ENCODE measurements around the gene TENM4.

TENM4 gene

GRCh38 chr11:79400206-79400605 lies 40.6 kb downstream of the TENM4 start:
- H3K4me3 ChIP-seq = no peak overlapping the region
- H3K27ac ChIP-seq = no peak overlapping the region

- Histone ChIP-seq H3K27ac (no peak overlapping the region), H3K4me3 (no peak overlapping the region)
Measured at GRCh38 chr11:79397252-79397651, 43.6 kb downstream of the TENM4 start.

GRCh38 chr11:79396674-79397073 lies 44.2 kb downstream of the TENM4 start:
- Histone ChIP-seq H3K27ac (no peak overlapping the region), H3K4me3 (no peak overlapping the region)

GRCh38 chr11:79396001-79396400 lies 44.8 kb downstream of the TENM4 start:
- H3K4me3 ChIP-seq = no peak overlapping the region
- no peak overlapping the region for H3K27ac ChIP-seq

- no peak overlapping the region for H3K27ac ChIP-seq
Measured at GRCh38 chr11:79393362-79394043, 47.3 kb downstream of the TENM4 start.

GRCh38 chr11:79392161-79392560 lies 48.7 kb downstream of the TENM4 start:
- Histone ChIP-seq H3K4me3 (no peak overlapping the region), H3K27ac (no peak overlapping the region)

More at GRCh38 chr11:79393362-79394043, 47.3 kb downstream of the TENM4 start:
- no peak overlapping the region for H3K4me3 ChIP-seq

- Histone ChIP-seq H3K4me3 (no peak overlapping the region), H3K27ac (no peak overlapping the region)
Measured at GRCh38 chr11:79390923-79391322, 49.9 kb downstream of the TENM4 start.

GRCh38 chr11:79390477-79390876 lies 50.4 kb downstream of the TENM4 start:
- Histone ChIP-seq H3K27ac (no peak overlapping the region), H3K4me3 (no peak overlapping the region)

GRCh38 chr11:79388201-79388600 lies 52.6 kb downstream of the TENM4 start:
- Histone ChIP-seq H3K4me3 (no peak overlapping the region), H3K27ac (no peak overlapping the region)

GRCh38 chr11:79383874-79384273 lies 57.0 kb downstream of the TENM4 start:
- no peak overlapping the region for H3K4me3 ChIP-seq
- H3K27ac ChIP-seq = no peak overlapping the region

GRCh38 chr11:79382301-79383050 lies 58.4 kb downstream of the TENM4 start:
- no peak overlapping the region for H3K4me3 ChIP-seq
- peak overlapping the region in 1 of 21 experiments; percentile 40 for H3K27ac ChIP-seq

GRCh38 chr11:79381036-79381435 lies 59.8 kb downstream of the TENM4 start:
- H3K4me3 ChIP-seq = no peak overlapping the region
- no peak overlapping the region for H3K27ac ChIP-seq

- H3K27ac ChIP-seq = no peak overlapping the region
- no peak overlapping the region for H3K4me3 ChIP-seq
Measured at GRCh38 chr11:79377406-79377805, 63.4 kb downstream of the TENM4 start.

GRCh38 chr11:79375818-79376550 lies 64.8 kb downstream of the TENM4 start:
- no peak overlapping the region for H3K4me3 ChIP-seq
- no peak overlapping the region for H3K27ac ChIP-seq

GRCh38 chr11:79374727-79375126 lies 66.1 kb downstream of the TENM4 start:
- no peak overlapping the region for H3K4me3 ChIP-seq
- no peak overlapping the region for H3K27ac ChIP-seq

- no peak overlapping the region for H3K4me3 ChIP-seq
- H3K27ac ChIP-seq = no peak overlapping the region
Measured at GRCh38 chr11:79371724-79372123, 69.1 kb downstream of the TENM4 start.

GRCh38 chr11:79371152-79371551 lies 69.7 kb downstream of the TENM4 start:
- H3K4me3 ChIP-seq = no peak overlapping the region

GRCh38 chr11:79369055-79369454 lies 71.8 kb downstream of the TENM4 start:
- Histone ChIP-seq H3K27ac (no peak overlapping the region), H3K4me3 (no peak overlapping the region)

More at GRCh38 chr11:79371152-79371551, 69.7 kb downstream of the TENM4 start:
- no peak overlapping the region for H3K27ac ChIP-seq

GRCh38 chr11:79367844-79368243 lies 73.0 kb downstream of the TENM4 start:
- H3K27ac ChIP-seq = no peak overlapping the region

GRCh38 chr11:79366218-79366617 lies 74.6 kb downstream of the TENM4 start:
- H3K4me3 ChIP-seq = no peak overlapping the region
- H3K27ac ChIP-seq = no peak overlapping the region

More at GRCh38 chr11:79367844-79368243, 73.0 kb downstream of the TENM4 start:
- no peak overlapping the region for H3K4me3 ChIP-seq

Measured in skin epidermis (tissue), 12 donors.